ENCODE data around the gene CD79B.

The CD79B gene

DNA sequence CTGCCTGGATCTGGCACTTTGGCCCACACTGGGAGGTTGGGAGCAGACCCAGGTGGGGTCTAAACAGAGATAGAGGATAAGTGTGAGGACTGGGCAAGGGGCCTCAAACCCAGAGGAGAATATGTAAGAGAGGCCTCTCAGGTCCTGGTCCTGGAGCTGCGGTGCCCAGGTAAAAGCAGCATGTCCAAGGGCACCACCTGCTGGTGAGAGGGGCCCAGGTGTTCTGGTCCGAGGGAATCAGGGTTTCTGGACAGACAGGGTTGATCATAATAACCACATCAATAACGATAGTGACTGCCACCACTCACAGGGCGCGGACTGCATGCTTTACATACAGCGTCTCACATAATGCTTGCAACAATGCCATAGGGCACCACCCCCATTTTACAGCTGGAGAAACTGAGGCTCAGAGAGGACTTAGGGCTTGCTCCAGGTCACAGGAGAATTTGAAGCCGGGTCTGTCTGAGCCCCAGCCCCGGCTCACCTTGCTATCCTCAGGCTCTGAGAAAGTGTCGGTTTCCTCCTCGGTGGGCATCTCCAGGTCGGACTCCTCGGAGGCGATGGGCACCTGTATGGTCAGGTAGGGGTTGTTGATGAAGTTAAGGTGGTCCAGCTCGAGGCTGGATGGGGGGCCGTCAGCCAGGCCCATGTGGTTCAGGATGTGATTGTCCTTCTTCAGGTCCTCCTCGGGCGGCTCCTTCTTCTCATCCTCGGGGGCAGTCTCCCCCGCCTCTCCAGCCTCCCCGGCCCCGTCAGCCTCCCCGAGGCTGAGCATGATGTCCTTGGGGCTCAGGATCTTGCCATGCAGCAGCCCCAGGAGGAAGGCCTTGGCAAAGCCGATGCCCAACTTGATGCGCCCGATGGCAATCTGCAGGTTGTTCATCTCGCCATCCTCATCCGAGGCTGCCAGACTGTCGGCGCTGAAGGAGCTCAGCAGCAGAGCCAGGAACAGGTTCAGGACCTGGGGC is 19.1 kb upstream of the CD79B start:
- no peak for DNase-seq

GRCh38 chr17:63949576-63950250 is 17.6 kb upstream of the CD79B start:
- DNase-seq: peak; percentile 77

- DNase-seq: no peak
These were observed 16.4 kb upstream of the CD79B start for GRCh38 chr17:63948521-63948920.

GRCh38 chr17:63947711-63948330 is 15.7 kb upstream of the CD79B start:
- no peak for DNase-seq

DNA sequence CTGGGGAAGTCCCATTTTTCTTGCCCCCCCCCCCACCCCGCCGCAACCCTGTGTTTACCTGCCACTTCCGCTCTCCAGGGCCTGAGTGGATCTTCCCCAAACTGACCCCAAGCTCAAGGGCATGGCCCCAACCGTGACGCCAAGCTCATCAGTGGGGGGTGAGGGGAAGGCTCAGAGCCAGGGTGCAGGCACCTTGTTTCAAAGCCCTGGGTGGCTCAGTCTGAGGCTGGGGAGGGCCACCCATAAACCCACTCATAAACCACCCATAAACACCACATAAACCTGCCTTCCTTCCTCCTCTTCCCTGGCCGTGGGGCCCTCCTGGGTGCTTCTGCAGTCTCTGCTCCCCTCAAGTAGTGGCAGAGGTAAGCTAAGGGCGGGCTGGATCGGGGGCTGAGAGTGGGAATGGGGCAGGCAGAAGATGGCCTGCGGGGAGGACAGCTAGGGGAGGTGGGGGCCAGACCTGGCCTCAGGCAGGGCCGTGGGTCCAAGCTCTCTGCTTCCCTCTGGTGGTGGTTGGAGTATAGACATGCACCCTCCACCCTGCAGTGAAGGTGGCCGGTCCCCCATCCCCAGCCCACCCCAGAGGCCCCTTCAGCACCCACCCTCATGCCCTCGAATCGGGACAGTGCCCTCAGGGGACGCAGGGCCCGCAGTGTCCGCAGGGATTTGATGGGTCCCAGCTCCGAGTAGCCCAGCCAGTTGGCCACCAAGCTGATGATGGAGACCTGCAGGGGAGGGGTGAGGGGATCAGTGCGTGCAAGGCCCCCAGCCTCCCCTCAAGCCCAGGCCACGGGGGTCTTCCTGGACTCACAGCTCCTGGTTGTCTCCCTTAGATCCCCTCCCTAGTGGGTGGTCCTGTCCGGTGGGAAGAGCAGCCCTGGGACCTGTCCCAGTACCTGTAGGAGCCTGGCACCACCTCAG is 14.6 kb upstream of the CD79B start:
- DNase-seq: no peak

DNA sequence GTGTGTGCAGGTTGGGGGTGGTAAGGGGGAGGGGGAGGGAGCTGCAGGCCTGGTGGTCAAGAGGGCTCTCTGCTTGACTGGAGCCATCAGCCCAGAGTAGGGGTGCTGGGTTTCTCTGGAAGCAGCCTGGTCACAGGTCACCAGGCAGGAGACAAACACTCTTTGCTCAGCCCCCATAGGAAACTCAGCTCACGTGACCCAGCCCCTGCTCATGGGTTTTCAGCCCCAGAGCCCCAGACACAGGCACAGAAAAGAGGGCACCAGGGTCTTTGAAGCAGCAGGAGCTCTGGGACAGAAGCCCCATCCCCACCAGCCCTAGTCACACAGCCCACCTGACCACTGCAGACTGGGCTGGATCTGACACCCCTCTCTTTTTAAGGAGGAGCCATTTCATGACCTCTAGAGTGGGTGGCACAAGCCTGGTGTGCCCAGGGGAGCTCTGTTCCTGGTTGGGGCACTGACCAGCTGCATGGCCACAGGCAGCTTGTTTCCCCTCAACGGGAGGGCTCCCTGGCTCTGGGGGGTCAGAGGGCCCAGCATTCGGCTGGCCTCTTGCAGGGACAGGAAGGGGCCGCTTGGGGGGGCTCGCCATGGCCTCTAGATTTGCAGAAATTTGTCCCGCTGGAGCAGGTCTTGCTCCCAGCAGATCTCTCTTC is 13.8 kb upstream of the CD79B start:
- DNase-seq: no peak

DNA sequence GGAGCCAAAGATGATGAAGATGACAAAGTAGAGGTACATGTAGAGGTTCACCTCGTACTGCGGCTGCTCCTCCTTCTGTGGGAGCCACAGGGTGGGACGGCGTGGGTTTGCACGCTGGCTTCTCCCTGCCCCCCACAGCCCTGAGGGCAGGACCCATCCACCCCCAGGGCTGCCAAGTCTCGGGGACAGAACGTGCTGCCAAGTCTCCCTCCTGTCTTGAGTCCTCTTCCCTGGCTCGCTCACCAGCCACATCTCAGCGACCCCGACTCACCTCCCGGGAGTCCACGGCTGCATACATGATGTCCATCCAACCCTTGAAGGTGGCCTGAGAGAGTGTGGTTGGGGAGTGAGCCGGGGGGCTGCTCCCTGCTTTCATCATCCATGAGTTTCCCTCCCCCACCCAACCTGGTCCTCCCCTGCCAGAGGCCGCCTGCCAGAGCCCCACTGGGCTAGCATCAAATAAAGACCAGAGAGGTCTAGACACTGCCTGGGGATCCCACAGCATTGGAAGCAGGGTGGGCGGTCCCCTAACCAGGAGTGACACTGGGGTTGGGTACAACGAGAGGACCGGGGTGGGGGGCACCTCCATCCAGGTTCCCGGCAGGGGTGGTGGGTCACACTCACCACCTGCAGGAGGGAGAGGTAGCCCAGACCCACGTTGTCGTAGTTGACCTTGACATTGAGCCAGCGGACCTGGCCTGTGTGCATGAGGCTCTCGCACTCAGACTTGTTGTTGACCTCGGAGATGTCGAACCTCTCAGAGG is 12.8 kb upstream of the CD79B start:
- no peak for DNase-seq

DNA sequence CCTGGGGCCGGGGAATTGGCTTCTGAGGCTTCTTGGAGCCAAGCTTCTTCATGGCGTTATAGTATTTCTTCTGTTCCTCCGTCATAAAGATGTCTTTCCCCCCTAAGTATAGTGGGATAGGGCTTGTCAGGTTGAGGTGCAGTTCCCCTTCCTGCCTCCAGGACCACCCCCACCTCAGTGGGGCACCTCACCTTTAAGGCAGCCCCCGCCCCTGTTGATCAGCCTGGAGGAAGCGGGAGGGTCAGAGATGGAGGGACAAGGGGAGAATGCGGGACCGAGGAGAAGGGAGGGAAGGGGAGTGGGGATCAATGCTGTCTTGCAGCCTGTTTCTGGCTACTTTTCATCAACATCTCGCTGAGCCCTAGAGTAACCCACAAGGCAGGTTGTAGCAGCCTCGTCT is 11.6 kb upstream of the CD79B start:
- no peak for DNase-seq

GRCh38 chr17:63942309-63942985 is 10.3 kb upstream of the CD79B start:
- no peak for DNase-seq

GRCh38 chr17:63941751-63942150 is 9.6 kb upstream of the CD79B start:
- DNase-seq: no peak

DNA sequence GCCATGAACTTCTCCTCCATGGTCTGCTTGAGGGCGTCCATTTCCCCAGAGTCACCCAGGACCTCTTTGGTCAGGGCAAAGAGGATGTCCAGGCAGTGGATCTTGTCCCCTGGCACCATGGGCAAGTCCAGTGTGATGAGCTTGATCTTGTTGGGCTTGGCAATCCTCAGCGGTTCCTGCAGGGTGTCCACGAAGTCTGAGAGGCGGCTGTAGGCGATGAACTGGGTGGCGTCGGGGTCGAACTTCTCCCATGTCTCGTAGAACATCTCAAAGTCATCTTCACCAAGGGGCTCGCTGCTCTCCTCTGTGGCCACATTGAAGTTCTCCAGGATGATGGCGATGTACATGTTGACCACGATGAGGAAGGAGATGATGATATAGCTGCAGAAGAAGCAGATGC is 9.0 kb upstream of the CD79B start:
- no peak for DNase-seq

DNA sequence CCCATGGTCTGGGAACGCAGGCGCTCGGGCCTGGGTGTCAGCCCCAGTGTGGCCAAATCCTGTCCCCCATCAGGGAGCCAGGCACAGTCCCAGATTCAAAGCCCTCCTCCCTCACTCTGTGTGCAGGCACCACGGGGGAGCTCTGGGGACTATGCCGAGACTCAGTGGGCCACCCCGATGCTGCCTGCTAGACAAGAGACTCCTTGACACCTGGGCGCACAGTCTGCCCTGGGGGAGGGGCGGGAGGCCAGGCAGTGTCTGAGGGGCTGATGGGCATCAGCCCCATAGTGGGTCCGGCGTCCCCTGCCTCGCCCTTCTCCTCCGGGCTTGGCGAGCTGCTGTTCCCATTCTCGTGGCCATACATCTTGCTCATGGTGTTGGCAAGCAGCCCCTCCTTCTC is 8.5 kb upstream of the CD79B start:
- DNase-seq: no peak

- DNase-seq: no peak
These were observed 7.8 kb upstream of the CD79B start for GRCh38 chr17:63939884-63940283.

DNA sequence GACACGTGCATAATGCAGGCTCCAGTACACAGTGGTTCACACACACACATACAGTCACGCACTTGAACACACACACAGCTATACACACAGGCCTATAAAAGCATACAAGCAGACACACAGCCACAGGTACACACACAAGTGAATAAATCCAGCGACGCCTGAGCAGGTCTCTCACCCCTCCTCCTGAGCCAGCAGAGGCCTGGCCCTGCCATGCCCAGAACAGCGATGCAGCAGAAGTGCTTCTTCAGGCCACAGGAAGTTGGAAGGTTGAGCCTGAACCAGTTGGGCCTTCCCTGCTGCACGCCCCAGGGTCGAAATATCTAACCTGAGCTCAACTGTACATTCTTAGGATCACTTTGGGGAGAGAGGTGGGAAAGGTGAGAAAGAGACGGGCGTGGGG is 7.3 kb upstream of the CD79B start:
- no peak for DNase-seq

DNA sequence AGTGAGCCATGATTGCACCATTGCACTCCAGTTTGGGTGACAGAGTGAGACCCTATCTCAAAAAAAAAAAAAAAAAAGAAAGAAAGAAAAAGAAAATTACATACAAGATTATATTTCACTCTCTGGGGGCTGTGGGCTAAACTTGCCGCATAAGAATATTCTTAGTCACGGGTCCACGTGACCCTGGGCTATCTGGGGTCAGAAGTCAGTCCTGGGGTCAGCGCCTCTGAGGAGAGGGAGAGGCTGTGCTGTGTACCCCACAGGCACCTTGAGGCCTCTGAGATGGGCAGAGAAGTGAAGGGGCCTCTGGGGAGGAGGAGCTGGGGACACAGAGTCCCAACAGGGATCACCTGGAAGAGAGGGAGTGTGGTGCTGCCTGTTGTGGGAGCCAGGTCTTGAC is 5.8 kb upstream of the CD79B start:
- no peak for DNase-seq

- no peak for DNase-seq
These were observed 5.2 kb upstream of the CD79B start for GRCh38 chr17:63937319-63937718.

GRCh38 chr17:63934183-63935112 is 2.3 kb upstream of the CD79B start:
- DNase-seq: no peak

DNA sequence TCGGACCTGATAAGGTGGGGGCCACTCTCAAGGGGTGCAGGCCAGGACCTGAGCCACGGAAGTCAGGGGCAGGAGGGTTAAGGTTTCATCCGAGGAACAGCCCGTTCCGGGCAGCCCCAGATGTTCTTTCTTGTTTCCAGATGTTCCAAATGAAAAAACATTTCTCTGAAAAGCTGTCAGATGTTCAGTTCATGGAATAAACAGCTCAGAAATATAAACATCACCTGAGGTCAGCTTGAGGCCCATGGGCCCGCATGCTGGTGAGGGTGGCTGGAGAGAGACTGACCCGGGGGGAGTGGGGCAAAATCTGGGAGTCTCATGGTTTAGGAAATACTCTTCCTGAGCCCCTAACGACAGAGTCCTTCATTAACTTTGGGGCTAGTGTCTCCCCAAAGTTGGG is 1.5 kb upstream of the CD79B start:
- no peak for DNase-seq

DNA sequence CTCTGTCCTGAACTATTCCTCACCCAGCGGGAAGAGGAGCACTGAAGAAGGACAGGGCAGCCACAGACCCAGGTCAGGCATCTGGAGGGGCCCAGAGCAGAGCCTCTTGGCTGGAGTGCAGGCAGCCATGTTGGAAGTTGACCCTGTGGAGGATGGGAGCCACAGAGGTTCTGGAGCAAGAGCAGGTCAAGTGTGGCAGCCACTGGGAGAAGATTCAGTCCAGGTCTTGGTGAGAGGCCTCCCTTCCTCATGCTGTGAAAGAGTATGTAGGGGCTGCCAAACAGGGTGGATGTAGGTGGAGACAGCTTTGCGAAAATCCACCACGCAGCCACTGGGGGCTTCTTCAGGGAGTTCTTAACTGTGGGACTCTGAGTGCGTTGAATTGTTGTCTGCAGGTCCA is 590 bp upstream of the CD79B start:
- DNase-seq: no peak

Measured in femur (tissue), 1 donor.